ENCODE results near the gene ADGRB3. TPM values are rescaled to one million over a fixed set of nuclear protein-coding genes. Genes with fewer than 3 reads are reported as not detected.

The ADGRB3 gene
- total RNA-seq, 1 experiment from 2014 or later = 0.24 TPM

DNA sequence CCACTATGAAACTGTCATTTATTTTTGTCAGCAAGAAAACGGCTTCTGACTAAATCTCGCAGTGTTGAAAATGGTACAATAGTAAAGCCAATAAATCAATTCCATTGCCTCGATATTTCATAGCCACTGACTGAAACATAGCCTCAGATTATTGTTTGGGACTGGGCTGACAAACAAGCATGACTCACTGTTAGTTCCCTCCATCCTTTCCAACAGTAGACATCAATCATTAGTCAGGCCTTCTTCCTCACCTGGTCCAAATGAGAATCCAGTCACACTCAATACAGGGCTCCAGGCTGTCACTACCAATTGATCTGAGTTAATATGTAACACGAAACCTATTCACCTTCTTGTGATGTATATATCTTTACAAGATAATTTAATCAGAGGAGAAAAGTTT lies 66.1 kb downstream of the ADGRB3 start:
- no peak for DNase-seq (ENCODE audit: low read depth)

DNA sequence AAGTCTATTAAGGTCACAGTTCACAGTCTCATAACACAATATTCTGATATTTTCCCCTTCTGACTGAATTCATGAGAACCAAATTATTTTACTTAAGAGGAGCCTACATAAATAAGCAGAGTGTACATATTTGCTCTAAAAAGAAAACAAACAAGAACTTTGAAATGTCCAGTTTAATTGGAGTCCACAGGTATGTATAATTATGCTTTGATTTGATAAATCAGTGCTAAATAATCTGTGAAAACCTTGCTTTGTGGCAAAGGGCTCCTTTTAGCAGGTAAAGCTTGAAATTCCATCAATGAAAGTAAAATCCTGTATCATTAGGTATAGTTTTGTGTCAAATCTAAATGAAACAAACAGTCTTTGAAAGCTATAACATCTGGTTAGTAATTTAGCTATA lies 69.4 kb downstream of the ADGRB3 start:
- DNase-seq (ENCODE audit: low read depth) = no peak

DNA sequence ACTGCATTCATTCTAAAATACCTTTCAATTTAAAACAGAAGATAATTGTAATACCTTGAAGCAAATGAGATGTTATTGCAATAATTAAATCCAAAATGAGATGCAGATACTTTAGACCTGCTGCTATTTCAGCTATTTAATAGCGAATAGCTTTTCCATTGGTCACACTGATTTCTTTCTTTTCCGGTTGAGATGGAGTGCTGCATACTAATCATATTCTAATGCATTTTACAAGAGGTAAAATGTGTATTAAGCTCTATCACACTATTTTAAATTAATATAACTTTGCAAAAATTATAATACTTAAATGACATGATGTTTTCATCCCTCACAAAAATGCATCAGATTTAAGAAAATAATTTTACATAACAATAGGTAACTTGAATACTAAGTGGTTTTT lies 74.0 kb downstream of the ADGRB3 start:
- no peak for DNase-seq (ENCODE audit: low read depth)

DNA sequence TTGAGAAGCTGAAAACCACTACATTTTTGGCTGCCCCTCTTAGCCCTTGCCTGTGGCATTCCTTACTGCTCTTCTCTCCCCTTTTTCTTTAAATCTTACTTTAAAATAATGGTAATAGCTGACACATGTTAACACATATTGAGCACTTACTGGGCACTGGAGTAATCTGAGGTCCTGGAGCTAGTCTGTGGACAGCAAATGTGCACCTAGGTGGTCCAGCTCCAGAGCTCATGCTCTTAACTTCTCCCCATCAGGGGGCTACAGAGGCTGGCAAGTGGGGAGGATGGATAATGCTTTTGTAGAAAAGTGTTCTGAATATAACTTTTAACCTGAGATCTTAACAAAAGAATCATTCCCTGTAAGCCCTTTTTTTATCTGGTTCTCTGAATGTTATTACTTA lies 74.8 kb downstream of the ADGRB3 start:
- DNase-seq (ENCODE audit: low read depth) = no peak

DNA sequence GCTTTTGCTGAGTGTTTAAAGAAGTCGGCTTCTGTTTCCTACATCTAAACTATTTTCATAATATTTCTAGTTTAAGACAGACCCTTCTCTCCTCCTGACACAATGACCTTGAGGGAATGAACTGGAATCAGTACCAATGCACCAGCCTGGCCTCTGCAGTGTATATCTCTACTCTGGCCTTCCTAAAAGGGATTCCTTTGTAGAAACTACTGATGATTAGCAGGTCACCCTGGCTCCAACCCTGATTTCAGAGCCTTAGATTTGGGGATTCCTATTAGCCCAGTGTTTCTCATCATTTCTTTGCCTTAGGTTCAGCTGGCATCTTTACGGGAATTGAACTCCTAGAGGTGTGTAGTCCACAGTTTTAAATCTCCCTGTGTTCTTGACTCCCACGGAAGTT lies 75.4 kb downstream of the ADGRB3 start:
- no peak for DNase-seq (ENCODE audit: low read depth)

DNA sequence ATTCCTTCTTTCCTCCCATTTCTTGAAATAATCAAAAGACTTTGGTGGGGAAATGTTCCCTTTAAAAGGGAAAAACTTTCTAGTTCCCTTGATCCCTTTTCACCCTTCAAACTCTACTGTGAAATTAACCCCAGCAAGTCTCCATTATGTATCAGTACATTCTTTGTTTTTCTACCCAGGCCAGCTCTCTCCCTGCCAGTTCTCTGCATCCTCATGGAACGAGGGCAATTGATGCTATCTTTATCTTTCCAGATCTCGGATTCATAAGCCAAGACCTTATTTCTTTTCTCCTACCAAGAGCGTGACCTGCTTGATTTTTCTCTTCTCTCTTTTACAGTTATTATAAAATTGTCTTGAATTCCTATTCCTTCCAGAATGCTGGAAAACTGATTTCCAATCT lies 75.8 kb downstream of the ADGRB3 start:
- DNase-seq (ENCODE audit: low read depth) = no peak

DNA sequence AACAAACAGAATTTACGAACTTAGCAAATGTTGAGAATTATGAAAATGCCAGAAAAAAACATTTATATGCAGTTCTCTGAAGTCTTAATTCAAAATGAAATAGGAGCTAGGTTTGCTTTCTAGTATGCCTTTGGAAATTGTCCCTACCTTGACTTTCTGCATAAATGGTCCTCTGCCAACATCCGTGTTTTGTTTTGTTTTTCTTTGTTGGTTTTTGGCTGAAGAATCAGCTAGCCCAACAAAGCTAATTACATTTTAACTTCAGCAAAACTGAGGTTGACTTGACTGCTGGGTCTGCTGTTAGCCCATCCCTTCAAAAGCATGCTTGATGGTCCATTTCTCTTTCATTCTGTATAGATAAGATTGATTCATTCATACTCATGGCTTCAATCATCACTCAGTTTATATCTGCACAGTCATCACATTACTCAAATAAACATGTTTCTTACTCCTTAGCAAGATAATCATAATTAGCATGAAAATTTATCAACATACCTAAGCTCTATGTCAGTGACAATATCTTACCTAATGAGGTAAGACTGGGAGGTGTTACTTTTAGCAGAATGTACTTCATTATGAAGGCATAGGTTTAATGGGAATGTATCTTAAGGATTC lies 76.4 kb downstream of the ADGRB3 start:
- no peak for DNase-seq (ENCODE audit: low read depth)

DNA sequence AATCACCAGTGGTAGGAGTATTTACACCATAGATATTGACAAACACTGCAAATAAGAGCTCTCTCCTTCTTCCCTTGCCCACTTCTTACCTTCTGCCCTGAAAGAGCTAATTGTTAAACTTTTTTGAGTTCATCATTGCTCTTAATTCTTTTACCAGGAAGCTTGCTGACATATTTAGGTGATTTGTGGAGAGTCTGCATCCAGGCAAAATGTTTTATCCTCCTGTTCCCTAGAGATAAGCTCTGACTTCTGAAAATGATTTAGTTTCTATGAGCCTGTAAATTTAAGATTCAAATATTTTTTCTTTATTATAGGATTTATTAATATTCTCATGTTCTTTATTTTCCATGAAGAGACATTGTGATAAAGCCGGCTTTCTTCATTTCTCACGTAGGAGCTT lies 81.5 kb downstream of the ADGRB3 start:
- no peak for DNase-seq (ENCODE audit: low read depth)

DNA sequence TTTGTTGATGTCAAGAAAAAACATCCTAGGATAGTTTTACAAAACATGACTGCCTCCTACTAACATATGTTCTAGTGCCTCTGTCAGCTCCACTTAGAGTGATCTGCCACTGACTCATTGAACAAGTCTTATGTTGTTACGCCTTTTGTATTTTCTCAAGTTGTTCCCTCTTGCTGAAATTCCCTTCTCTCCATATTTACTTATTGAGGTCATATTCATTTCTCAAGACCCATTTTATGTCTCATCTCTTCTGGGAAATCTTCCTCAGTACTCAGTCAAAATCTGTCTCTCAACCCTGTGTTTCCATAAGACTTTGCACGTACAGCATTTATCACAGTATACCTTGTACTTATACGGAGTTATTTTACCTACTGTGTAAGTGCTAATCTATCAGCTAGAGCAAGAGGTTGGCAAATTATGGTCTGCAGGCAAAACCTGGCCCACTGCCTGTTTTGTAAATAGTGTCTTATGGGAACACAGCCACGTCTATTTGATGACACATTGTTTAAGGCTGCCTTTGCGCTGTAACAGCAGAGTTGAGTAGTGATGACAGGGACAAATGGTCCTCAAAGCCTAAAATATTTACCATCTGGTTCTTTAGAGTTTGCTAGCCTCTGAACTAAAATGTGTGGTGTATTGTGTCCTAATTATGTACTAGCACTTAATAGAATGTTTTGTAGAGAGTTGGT lies 83.4 kb downstream of the ADGRB3 start:
- peak; percentile 4 for DNase-seq (ENCODE audit: low read depth)

DNA sequence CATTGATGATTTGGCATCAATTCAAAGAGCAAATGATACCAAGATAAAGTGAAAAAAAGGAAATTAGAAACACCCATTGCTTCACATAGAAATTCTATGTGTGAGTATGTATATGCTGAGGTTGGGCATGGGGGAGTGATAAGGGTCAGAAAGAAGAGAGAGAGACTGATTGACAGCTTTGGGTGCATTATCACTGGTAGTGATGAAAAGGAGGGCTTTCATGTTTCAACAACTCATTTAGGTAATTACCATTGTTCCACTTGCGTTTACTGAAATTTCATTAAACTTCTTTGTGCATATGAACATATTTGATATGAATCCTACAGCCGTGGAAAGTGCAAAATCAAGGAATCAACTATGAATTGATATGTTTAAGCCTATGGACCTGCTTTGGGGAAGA lies 84.7 kb downstream of the ADGRB3 start:
- DNase-seq (ENCODE audit: low read depth) = no peak

DNA sequence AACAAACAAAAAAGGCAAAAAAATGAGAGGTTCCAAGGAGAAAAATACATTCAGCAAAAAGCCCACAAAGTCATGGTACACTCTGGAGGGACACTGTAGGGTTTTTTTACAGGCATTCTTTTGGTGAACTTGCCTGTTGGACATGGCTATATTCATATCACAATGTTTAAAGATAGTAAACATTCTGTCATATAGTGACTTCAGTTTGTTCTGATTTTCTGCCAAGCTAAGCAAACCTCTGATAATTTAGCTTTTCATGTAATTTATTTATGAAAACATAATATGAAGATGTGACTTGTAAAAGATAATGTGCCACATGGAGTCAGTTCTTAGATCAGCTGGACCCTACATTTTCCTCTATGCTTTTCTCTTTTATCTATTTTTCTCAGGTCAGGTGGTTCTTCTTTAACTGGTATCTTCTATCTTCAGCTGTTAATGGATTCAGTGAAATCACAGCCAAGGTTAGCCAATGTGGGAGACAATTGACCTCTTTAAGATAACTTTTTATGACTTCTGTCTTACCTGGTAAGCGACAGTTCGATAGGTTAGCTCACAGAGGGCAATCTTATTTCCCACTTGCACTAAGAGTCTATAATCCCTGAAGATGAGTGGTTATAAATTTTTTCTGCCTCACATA lies 87.9 kb downstream of the ADGRB3 start:
- DNase-seq (ENCODE audit: low read depth) = no peak

DNA sequence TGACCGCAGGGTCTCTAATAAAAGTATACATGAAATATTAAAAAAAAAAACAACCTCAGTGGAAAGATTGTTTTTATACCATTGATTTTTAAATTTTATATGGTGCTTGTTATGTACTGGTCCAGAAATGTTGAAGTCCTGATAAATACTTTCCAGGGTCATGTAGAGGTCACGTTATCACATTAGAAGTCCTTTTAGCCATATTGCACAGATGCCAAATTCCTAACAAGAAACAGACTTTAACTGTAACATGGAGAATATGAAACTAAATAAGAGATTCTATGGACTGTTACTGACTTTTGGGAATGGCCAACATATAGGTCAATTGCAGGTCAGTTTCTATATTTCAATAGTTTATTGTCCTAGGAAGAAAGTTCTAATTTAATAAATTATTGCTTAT lies 89.0 kb downstream of the ADGRB3 start:
- no peak for DNase-seq (ENCODE audit: low read depth)

DNA sequence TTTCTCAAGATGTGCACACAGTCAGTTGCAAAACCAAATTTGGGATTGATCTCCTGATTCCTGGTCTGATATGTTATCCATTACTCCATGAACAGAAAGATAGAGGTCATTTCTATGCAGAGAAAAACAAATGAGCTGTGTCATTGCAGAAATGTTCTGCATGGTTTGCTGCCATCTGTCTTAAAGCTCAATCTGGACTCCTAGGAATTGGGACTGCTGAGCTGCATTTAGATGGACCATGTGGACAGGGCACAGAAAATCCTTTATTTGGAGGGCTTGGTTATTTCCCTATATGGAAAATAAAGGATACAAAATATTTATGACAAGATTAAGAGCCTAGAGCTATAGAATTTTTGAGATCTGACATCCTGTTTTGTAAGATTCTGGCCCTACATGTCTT lies 91.3 kb downstream of the ADGRB3 start:
- DNase-seq (ENCODE audit: low read depth) = no peak

DNA sequence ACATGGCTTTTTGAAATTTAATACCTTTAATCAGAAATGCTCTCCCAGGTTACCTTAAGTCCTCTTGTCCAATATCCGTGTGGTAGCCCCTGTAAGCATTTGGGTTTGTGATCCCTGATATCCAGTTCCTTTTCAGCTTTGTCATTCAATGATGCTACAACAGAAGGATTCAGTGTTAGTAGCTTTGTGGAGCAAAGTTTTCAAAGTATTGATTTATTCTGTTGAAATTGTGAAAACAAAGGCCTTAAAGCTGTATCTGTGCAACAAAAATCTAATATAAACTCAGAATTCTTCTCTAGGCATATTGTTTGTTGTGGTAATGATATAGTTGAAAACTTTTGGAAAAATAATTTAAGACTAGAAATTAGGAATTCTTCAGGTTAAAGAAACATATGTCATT lies 91.9 kb downstream of the ADGRB3 start:
- no peak for DNase-seq (ENCODE audit: low read depth)

DNA sequence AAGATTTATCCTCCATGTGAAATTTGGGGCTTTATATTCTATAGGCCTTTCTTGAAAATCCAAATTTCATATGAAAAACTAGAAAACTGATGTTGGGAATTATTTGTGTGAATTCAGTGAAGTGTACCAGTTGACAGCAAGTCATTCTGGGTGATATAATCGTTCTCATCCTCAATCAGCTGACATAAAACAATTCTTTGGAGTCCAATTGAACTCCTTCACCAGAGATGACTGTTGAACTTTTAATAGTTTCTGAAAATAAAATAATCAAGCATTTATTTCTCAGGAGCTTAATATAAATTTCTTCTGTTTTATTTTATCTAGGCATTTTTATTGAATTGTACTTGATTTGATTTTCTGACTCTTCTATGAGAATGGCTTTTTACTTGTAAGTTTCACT lies 92.6 kb downstream of the ADGRB3 start:
- DNase-seq (ENCODE audit: low read depth) = no peak

DNA sequence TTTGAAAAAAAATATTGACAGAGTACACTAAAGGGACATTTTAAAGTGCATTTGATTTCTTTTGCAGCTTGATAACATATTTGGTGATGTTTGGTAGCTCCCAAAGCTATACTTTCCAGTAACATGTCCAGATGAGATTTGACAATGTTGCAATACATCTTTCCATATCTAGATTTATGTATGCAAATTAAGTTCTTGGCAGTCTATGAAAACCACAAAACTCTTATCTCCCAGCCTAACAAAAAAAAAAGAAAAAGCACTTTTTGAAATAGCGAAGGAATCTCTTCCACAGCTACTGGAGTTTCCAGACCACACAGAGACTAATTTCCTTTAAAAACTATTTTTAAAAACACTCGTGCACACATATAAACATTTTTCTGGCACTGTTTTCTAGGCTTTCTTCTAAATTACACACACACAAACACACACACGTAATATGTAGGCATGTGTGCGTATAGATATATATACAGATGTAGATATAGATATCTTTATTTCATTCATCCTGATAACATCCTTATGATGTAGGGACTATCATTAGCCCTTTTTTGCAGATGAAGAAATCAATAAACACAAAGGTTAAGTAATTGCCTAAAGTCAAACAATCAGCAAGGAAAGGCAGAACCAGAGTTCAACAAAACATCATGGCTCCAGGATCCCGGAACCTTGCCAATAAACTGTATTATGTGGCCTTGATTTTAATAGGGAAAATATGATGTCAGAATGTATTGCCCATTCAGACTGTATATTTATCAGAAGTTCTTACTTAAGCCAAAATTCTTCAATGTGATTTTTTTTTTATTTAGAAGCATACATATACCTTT lies 93.3 kb downstream of the ADGRB3 start:
- no peak for DNase-seq (ENCODE audit: low read depth)

DNA sequence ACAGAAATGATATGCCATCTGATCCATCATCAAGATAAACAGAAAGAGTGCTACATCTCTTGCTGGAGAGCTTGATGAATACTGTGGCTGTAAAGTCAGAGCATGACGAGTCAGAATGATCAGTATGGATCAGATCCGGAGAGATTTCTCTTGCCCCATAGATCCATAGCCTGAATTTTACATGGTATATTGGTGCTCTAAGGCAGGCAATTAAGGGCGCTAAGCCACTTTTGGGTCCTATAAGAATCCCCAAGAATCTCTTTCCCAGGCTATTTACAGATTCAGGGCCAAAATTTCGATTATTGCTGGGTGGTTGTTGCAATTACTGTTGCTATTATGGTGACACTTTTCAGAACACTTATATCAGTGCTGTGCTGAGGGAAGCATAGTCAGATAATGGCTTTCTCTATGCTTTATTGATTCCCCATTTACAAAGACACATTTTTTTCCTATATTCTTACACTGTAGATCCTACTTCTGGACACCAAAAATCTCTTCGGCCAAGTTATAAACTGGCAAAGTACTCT lies 94.4 kb downstream of the ADGRB3 start:
- no peak for DNase-seq (ENCODE audit: low read depth)

DNA sequence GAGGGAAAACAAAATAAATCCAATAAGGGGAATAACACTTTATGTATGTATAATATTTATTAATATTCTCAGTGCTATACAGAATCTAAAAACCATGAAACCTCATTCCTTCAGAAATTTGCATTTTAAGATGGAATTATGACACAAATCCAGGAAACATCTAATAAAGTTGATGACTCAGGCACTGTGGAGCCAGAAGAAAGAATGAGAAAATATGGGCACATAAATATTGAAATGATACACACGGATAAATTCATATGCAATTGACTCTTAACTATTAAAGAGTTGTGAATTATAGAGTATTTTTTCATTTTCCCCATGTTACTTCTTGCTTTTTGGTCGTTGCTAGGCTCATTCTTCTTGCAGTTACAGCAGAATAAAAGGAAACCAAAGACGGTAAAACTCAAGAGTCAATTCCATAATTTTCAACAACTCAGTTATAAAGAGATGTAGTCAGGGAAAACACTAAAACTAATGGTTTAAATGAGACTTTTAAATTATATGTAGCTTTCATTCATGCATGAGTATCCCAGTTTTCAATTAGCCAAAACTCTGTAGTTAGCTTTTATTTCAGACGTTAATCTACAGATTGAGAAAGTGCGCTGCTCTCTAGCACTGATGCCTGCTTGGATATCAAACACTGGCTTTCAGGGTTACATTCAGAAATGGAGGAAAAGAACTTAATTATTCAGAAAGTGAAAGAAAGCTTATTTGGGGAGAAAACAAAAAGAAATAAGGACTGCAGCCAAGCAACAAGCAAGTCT lies 95.4 kb downstream of the ADGRB3 start:
- no peak for DNase-seq (ENCODE audit: low read depth)

DNA sequence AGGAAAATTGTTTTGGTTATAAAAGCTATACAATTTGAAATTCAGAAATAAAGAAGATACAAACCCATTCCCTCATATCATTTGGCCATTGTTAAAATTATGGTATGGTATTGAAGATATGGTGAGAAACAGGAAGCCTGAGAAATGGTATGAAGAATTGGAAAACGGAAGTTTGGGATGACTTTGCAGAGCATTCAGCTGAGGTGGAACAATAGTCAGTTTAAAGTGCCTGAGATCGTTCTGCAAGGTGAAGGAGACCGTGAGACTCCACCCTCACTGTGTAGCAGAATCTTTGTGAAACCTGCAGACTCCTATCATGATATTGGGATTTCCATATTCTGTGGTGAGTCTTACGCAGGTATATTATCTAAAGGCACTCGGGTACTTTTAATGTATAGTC lies 97.3 kb downstream of the ADGRB3 start:
- no peak for DNase-seq (ENCODE audit: low read depth)

DNA sequence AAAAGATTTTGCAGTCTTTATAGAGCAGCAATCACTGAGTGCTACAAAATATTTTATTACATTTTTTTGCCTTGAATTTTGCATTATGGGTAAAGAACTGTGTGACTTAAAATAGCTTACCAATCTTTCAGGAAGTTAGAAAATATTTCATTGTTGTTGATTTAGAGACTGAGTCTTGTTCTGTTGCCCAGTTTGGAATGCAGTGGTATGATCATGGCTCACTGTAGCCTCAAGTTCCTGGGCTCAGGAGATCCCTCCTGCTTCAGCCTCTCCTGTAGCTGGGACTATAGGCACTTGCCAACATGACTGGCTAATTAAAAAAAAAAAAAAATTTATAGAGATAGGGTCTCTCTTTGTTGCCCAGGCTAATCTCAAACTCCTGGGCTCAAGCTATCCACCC lies 100.8 kb downstream of the ADGRB3 start:
- no peak for DNase-seq (ENCODE audit: low read depth)

DNA sequence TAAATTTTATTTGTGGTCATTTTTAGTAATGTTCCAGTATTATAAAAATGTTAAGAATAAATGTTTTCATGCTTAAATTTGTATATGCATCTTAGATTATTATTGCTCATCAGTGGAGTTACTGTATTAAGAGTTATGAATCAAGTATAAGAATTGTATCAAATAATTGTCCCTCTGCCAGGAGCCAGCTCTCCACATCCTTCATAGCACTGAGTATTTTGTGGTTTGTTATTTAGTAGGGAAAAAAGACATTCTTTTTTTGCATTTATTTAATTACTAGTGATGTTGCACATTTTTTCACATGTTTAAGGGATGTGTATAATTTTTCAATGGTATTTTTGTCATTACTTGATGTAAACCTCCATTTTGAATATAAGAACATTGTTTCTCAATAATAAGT lies 102.0 kb downstream of the ADGRB3 start:
- DNase-seq (ENCODE audit: low read depth) = no peak
